GM18519 (cell line): ENCODE measurements around the gene NFKB2.

Experiments
- ATAC-seq: cut with Tn5 transposase; IDR thresholded peaks from one replicate; pipeline ENCODE4 v1.9.1; 2021; ENCODE audit warnings: mild to moderate bottlenecking, moderate library complexity; ENCODE audit not compliant: unreplicated experiment, low FRiP score

NFKB2 gene

DNA sequence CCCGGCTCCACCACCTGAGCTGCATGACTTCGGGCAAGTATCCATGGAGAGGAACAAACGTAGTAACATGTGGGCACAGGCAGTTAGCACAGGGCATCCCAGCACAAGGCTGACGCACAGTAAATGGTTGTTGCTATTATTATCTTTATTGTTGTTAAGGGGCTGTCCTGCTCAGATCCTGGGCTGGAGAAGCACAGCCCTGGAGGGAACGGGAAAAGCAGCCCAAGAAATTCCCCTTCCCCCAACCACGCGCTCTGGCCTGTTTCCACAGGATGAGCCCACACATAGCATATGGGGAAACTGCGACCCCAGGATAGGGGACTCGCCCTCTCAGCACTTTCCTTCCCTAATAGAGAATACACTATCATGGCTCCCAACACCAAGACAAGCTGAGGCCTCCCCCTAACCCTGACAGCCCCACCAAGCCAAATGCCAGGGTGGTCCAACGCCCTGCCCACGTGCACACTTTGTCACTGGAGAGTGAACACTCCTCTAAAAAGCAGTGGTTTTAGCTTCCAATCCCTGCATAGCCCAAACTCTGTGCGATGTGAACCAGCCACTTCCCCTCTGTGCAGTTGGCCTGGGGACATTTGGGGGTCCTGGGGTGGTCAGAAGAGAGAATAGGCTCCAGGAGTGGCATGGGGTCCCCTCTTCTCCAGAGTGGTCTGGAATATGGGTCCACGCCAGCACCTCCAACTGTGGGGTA, 12.1 kb downstream of the NFKB2 start:
- ATAC-seq, result no peak

DNA sequence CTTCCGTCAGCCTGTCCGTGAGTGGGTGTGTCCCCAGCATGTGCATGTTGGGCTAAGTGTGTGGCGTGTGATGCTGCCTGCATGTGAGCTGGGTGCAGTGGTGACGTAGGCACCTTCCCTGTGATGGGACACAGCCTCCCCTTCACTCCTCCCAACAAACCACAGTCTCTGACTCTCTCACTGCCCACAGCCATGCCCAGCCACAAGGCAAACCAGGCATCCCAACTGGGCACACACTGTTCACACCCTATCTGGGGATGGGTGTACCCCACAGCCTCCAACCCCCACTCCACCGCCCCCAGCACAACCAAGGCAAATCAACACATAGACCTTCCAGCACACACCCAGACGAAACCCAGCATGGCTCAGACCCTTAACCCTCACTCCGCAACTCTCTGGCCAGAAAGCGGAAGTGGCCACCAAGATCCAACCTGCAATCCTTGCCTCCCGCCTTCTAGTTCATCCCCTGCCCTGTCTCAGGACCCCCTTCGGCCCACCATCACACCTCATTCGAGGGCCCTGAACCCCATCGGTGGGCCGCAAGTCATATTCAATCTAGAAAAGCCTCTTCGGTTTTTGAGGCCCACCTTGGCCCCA, 12.7 kb downstream of the NFKB2 start:
- ATAC-seq, result no peak

DNA sequence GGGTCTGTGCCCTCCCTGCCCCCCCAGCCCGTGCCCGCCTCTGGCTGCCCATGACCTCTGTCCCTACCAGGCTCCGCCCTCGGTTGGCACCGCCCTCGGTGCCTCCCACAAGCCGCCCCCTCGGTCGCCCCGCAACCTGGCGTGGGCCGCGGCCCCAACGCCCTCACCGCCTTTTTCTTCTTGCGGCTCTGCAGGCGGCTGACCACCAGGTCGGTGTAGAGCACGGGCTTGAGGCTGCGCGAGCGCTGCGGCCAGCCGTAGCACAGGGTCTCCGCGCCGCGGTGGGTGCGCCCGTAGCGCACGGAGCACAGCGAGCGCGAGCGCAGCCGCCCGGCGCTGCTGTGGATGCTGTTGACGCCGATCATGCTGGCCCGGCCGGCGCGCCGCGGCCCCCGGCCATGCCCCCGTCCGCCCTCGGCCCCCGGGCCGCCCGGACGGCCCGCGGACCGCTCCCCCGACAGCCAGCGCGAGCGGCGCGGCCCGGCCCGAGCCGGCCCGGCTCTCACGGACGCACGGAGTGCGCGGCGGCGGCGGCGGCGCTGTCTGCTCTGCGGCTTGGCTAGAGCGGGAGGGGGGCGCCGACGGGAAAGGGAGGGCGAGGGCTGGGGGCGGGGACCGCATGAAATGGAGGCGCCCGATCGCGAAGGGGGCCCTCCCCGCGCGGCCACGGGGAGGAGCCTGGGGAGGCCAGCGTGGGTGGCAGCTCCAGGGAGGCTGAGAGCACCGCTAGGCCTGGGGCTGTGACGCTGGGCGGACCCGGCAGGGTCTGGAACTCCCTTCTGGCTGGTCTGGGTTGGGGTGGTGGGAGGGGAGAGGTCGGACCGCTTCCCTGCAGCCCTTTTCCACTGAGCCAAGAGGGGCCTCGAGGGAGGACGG, 13.5 kb downstream of the NFKB2 start:
- no peak for ATAC-seq

DNA sequence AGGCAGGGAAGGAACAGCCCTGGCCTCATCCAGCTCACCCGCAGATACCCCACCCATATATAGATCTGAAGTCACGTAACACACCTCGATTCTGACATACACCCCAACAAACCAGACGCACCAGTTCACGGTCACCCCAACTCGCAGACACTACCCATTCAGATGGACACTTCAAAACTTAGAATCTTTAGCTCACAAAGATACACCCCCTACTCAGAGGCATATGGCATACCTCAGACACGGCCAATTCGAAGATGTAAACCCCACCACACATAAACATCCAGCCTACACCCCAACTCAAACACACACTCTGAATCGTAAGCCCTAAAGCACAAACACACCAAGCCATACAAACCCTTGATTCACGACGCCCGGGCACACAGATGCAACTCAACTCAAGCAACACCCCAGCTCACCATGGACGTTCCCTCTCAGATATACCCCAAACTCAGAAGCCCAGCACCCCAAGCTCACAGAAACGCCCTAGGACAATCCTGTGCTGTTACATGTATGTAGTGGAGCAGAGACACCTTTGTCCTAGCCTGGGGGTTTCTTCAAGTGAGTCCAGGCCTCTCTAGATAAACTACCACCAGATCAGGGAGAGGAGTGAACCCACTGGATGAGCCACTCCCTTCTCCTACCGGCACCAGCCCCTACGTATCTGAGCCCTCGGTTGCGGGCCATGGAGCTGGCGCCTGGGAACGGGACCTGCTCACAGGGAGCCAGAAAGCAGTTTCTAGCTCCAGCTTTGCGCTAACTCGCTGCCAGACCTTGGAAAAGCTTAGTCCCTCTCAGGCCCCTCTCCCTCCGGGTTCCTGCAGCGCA, 14.3 kb downstream of the NFKB2 start:
- ATAC-seq, result no peak

DNA sequence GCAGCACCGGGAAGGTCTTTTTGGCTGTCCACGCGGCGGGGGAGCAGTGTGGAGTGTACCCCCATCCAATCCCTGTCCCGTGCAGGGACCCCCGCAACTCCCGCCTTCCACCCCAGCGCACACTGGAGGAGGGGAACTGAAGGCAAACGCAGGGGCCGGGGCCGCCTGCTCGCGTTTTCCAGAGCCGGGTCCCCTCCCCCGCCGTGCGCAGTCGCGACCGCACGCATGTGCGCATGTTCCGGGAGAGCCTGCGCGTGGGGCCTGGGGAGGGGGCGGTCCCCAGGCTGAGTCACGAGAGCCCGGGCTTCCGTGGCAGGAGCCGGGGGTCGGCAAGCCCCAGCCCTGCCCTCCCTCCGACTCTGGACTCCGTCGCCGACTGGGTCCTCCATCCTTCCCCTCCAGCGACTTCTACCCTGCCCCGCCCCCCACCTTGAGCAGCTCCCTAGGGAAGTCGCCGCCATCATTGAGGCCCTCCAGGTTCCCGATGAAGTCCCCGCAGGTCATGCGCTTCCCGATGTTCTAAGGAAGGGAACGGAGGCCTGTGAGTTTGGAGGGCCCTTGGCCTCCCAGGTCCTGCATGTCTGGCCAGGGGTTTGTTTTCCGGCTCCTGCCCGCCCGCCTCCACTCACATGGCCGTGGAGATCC, 15.0 kb downstream of the NFKB2 start:
- ATAC-seq, result no peak

DNA sequence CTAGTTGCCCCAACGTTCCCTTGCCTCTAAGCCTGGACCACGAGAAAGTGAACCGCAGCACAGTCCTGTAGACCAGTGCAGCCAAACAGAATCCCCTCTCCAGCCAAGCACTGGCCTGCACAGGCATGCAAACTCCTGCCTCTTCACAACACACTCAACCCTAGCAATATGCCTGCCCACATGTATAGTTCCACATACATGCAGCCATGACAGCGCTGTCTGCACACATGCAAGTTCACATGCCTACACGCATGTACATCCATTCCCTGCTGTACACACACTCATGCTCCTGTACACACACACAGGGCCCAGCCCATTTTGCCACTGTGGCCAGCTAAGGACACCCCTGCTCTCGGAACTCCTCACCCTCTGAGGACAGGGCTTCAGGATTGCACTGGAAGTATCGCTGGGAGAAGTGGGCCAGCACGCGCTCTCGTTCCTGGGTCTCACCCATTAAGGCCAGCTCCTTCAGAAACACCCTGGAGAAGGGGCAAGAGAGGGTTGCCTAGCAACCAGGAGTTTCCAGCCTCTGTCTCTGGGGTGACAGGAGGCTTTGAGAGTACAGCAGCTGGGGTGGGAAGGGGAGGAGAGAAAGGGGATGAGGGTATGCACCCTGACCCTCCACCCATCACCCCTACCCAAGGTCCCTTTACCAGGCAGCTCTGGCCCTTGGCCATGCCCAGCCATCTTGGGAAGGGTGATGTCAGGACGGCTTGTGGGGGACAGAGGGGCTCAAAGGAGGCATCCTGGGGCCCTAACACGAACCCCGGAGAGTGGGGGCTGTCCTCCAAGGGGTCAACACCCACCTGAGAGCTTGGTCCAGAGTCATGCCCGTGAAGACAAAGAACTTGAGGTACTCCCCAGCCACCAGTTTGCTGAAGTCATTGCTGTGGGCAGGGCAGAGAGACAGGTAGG, 16.1 kb downstream of the NFKB2 start:
- ATAC-seq, result no peak

DNA sequence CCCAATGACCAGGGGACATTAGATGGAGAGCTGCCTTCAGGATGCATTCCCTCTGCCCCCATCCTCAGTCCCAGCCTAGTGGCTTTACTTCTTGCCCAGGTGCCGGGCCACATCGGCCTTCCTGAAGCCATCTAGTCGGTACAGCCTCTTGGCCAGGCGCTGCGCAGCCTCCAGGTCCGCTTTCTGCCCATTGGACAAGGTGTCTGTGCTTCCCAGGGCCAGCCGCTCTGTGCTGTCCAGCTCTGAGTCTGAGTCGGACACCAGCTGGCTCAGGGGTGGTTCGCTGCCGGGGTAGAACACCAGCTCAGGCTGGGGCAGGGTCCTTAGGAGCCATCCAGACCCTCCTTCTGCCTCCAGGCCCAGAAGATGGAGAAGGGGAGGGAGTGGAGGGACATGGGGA, 16.8 kb downstream of the NFKB2 start:
- ATAC-seq, result no peak

DNA sequence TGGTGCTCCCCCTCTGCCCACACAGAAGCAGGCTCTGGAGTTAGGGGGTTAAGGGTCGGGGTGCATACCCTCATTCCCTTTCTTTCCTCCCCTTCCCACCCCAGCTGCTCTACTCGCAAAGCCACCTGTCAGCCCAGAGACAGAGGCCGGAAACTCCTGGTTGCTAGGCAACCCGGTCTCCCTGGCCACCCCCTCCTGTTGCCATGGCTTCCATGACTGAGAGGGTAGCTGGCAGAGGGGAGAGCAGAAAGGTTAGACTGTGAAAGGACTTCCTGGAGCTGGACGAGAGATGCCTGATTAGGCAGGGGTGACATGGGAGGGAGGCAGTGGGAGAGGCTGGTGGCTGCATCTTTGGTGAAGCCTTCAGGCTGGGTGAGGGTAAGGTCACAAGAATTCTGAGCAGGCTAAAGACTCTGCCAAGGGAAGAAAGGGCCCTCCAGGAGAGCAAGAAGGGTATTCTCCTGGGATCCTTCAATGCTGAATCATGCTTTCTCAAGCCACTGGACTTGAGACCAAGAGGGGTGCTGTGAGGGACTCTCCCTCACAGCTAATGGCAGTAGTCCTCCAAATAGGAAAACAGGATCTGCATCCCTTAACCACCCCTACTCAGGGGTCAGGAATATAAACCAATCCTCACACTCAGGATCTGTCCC, 17.7 kb downstream of the NFKB2 start:
- ATAC-seq, result no peak

DNA sequence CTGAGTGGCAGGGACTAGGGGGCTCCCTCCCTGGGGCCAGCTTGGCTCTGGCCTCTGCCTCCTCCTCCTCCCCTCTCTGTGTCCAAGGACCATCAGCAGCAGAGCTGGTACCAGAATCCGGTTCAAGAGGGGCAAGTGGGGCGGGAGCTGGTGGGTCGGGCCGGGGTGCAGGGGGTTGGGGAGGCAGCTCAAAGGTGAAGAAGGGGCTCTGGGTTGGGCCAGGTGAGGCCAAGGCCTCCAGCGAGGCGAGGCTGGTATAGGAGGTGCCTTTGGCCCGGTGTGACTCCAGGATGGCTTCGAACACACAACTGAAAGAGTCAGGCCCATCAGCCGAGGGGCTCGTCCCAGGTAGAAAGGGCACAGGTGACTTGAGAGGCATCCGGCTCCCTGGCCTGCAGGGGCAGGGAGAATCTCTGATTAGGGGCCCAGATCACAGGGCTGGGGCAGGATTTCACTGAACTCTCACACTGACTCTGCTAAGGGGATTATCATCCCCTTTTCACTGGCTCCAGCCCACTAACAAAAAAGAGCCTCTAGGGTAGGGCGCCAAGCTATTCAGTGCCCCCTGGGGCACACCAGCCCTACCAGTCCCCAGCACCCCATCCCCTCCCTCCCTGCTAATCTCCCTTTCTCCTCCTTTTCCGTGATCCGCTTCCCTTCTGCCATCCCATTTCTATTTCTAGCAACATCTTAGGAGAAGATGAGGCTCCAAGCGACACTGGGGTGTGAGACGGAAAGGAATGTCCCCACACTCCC, 18.5 kb downstream of the NFKB2 start:
- no peak for ATAC-seq

DNA sequence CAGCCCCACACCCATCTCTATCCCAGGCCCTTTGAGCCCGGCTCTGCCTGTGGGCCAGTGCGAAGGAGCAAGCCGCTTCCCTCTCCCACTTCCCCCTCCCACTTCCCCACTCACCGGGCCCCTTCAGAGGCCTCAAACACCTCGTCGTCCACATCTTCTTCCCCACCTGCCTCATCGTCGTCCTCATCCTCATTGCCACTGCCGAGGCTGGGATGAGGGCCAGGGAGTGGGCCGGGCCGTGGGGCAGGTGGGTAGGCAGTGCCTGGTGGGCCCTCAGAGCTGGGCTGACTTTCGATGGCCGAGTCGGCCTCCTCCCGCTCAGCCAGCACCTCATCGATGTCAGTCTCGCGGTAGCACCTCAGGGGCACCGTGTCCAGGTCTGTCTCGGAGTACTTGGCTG, 19.2 kb downstream of the NFKB2 start:
- ATAC-seq, result no peak

DNA sequence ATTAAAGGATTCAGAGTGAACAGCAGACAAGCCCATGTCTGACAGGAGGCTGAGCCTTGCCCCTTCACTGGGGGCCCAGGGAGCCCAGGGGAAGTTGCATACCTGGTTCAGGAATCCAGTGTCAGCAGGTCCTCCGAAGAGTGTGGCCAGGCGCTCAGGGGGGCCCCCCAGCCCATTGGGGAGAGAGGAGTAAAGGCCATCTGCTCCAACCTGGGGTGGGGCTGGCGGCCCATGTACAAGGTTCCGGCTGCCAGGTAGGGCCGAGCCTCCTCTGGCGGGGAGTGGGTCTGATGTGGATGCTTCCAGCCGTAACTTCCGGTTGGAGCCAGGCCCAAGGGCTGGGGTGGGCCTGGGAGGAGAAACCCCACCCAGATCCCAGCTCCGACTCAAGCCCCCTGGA, 20.8 kb downstream of the NFKB2 start:
- no peak for ATAC-seq

DNA sequence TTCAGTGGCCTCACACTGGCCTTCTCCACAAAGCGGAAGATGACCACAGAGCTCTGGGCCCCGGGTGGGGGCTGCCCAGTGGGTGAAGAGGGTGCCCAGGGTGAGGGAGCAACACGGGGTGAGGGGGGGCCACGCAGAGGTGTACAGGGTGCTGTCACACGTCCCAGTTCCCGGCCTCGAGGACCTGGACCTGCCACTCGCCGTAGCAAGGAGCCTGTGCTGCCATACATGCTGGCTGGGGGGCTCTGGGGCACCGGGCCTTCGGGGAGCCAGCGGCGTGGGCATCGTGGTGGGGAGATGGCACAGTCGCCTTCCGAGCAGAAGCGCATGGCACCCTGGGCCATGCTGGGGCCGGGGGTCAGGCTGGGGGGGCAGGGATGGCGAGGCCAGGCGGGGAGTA, 21.2 kb downstream of the NFKB2 start:
- ATAC-seq, result no peak

DNA sequence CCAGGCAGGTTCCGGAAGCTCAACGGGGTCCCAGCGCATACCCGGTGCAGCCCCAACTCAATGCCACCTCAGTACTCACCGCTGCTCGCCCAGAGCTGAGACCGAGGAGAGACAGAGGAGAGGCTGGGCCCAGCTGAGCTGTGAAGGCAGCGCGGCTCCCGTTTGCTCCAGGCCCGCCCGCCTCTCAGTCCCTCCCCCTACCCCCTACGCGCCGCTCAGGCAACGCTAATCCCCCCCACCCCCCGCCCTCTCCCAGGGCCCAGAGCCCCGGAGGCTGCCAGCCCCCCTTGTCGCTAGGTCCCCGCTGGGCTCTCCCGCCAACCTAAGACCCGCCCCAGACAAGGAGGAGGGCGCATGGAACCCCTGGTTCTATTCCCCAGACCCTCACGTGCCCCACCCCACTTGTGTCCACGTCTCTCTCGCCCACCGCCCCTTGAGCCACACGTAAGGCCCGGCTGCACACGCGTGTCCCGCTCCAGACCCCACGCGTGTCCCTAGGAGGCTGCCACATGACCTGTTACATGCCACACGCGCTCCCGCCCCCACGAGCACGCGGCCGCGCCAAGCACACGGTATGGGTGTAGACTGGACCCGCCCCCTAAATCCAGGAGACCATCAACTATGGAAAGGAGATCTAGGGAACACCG, 23.2 kb downstream of the NFKB2 start, which contains the start of gene PSD:
Gene PSD (minus strand): TSS at position 164 of the 647 bp plus-strand sequence. CDS start 1,747 bp downstream, outside the sequence.
- no peak for ATAC-seq

DNA sequence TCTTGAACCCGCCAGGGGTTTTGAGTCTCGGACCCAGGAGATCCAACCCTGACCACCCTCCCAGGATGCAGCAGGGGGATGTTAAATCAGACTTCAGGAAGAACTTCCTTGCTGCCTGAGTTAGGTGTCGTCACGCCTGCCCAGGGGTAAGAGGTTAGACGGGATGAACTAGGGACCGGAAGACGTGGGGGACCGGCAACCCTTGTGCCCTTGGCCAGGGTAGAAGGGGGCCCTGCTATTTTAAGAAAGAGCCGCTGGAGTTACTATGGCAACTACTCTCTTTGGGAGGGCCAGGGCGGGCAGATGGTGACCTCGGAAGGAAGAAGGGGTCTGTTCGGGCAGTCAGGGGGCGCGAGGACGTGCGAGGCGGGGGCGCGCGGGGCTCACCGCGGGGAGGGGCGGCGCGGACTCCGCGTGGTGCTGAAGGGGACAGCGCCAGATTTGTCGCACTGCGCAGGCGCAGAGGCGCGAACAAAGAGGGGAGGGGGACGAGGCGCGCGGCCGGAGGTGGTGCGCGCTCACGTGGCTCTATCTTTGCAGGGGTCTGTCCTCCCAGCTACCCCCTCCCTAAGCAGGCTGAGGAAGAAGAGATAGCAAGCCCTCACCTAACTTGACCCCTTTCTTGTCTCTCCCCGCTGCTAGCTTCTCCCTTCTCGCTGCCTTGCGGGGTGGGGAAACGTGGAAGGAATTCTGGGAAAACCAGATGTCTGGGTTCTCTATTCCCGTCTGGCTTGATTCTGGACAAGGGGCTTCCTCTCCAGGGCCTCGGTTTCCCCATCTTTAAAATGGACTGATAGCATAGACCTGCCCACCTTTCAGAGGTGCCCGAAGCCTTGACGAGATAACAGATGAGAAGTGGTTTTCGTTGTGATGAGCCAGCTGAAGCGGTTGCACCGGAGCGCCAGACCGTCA, 24.0 kb downstream of the NFKB2 start:
- no peak for ATAC-seq

DNA sequence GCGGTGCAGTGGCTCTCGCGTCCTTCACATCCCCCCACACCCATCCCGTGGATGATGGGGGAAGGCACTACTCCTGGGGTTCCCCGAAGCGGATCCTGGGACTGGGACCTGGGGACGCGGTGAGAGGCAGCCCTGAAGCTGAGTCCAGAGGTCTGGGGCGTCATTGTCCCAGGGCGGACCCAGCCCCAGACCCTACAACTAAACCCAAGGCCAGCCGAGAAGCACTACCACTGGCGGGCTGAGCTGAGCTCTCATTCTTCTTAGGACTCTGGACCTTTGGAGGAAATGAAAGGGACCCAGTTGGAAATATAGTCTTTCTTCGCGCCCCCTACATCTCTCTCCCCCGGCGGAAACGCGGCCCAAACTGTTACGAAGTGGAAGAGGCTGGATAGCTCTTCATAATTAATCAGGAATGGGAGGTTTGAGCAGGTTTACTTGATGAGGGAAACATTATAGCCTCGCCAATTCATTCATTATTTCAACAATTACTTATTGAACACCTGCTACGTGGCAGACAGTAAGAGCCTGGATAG, 24.7 kb downstream of the NFKB2 start:
- no peak for ATAC-seq
